WTC11 (cell line): Measurements from ENCODE around the gene STT3B.

Experiments used
- CREB1 ChIP-seq: sonication (generic); formaldehyde crosslinking; IDR thresholded peaks from 2 replicates; pipeline ENCODE4 v1.8.0; 2023; ENCODE audit warnings: mild to moderate bottlenecking, missing genetic modification reagents
- IRF1 ChIP-seq: sonication (generic); formaldehyde crosslinking; IDR thresholded peaks from 2 replicates; pipeline ENCODE4 v1.8.0; 2023; ENCODE audit warnings: missing genetic modification reagents
- NFATC4 ChIP-seq: fragments of 250-450 bp; sonication (Bioruptor Pico); IDR thresholded peaks from 2 replicates; pipeline ENCODE4 v1.9.0; 2021; ENCODE audit warnings: mild to moderate bottlenecking
- NFYB ChIP-seq: sonication (generic); formaldehyde crosslinking; conservative IDR thresholded peaks from 2 replicates; pipeline ENCODE4 v1.8.0; 2022; ENCODE audit warnings: low read depth, missing genetic modification reagents
- TF ChIP-seq, protein P1 (sequence below): fragments of 200-600 bp; IDR thresholded peaks from 2 replicates; pipeline ENCODE4 v1.8.0; 2022; ENCODE audit warnings: antibody characterized with exemption

DNA sequence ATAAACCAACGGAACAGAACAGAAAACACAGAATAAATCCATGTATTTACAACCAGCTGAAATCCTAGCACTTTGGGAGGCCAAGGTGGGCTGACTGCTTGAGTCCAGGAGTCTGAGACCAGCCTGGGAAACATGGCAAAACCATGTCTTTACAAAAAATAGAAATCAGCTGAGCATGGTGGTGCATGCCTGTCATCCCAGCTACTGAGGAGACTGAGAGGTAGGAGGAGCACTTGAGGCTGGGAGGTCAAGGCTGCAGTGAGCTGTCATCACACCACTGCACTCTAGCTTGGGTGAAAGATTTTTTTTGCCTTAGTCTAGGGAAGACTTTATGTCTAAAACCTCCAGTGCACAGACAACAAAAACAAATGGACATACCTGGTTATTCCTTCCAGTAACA lies 120.7 kb downstream of the STT3B start:
- TF ChIP-seq NFYB (CRISPR knock-in tag) (no peak), IRF1 (CRISPR knock-in tag) (no peak), CREB1 (CRISPR knock-in tag) (no peak), NFATC4 (no peak)
- TF ChIP-seq, protein P1, sequence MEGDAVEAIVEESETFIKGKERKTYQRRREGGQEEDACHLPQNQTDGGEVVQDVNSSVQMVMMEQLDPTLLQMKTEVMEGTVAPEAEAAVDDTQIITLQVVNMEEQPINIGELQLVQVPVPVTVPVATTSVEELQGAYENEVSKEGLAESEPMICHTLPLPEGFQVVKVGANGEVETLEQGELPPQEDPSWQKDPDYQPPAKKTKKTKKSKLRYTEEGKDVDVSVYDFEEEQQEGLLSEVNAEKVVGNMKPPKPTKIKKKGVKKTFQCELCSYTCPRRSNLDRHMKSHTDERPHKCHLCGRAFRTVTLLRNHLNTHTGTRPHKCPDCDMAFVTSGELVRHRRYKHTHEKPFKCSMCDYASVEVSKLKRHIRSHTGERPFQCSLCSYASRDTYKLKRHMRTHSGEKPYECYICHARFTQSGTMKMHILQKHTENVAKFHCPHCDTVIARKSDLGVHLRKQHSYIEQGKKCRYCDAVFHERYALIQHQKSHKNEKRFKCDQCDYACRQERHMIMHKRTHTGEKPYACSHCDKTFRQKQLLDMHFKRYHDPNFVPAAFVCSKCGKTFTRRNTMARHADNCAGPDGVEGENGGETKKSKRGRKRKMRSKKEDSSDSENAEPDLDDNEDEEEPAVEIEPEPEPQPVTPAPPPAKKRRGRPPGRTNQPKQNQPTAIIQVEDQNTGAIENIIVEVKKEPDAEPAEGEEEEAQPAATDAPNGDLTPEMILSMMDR: no peak
